HepG2 (cell line): ENCODE data around the gene JMJD6. TPM values are rescaled to one million over a fixed set of nuclear protein-coding genes. Genes with fewer than 3 reads are reported as not detected.

Experiments
- AHR ChIP-seq: IDR thresholded peaks from 2 replicates; pipeline ENCODE4 v1.6.1; 2018; ENCODE audit warnings: missing genetic modification reagents, missing compliant biosample characterization
- BORCS8-MEF2B ChIP-seq: sonication (generic); formaldehyde crosslinking; IDR thresholded peaks from 2 replicates; pipeline ENCODE4 v1.8.0; 2022; ENCODE audit warnings: mild to moderate bottlenecking, missing genetic modification reagents
- DMTF1 ChIP-seq: sonication (generic); formaldehyde crosslinking; IDR thresholded peaks from 2 replicates; pipeline ENCODE4 v1.4.0; 2020; ENCODE audit warnings: mild to moderate bottlenecking, missing genetic modification reagents
- EEA1 ChIP-seq: sonication (generic); formaldehyde crosslinking; IDR thresholded peaks from 2 replicates; pipeline ENCODE4 v1.5.1; 2020; ENCODE audit warnings: mild to moderate bottlenecking, missing genetic modification reagents, borderline replicate concordance
- MAF1 ChIP-seq: sonication (generic); formaldehyde crosslinking; IDR thresholded peaks from 2 replicates; pipeline ENCODE4 v1.5.0; 2020; ENCODE audit warnings: missing genetic modification reagents, borderline replicate concordance
- MAFG ChIP-seq: sonication (generic); formaldehyde crosslinking; IDR thresholded peaks from 2 replicates; pipeline ENCODE4 v1.5.1; 2020; ENCODE audit warnings: mild to moderate bottlenecking, missing genetic modification reagents
- MBNL3 ChIP-seq: fragments of 250-450 bp; sonication (Bioruptor Pico); conservative IDR thresholded peaks from 2 replicates; pipeline ENCODE4 v1.8.0; 2022; ENCODE audit warnings: mild to moderate bottlenecking, inconsistent platforms
- MED1 ChIP-seq: sonication (generic); formaldehyde crosslinking; IDR thresholded peaks from 2 replicates; pipeline ENCODE4 v1.4.0; 2020; ENCODE audit warnings: missing genetic modification reagents
- NR2F2 ChIP-seq: IDR thresholded peaks from 2 replicates; pipeline ENCODE4 v1.6.1; 2012; ENCODE audit warnings: low read depth, inconsistent platforms, borderline replicate concordance
- PAX8 ChIP-seq: sonication (generic); formaldehyde crosslinking; IDR thresholded peaks from 2 replicates; pipeline ENCODE4 v1.8.0; 2022; ENCODE audit warnings: mild to moderate bottlenecking, missing genetic modification reagents, borderline replicate concordance
- PBX3 ChIP-seq: sonication (generic); formaldehyde crosslinking; IDR thresholded peaks from 2 replicates; pipeline ENCODE4 v1.8.1; 2023; ENCODE audit warnings: missing genetic modification reagents, inconsistent platforms, borderline replicate concordance
- SNRNP70 ChIP-seq: fragments of 200-400 bp; formaldehyde crosslinking; IDR thresholded peaks from 2 replicates; pipeline ENCODE4 v1.6.1; 2017; ENCODE audit warnings: mild to moderate bottlenecking, low read depth, low read length, moderate library complexity
- TRAFD1 ChIP-seq: sonication (generic); formaldehyde crosslinking; IDR thresholded peaks from 2 replicates; pipeline ENCODE4 v1.5.1; 2020; ENCODE audit warnings: missing genetic modification reagents, mild to moderate bottlenecking, borderline replicate concordance
- ZBTB7B ChIP-seq: sonication (generic); formaldehyde crosslinking; IDR thresholded peaks from 2 replicates; pipeline ENCODE4 v1.4.0; 2020; ENCODE audit warnings: missing genetic modification reagents
- ZFP41 ChIP-seq: sonication (generic); formaldehyde crosslinking; IDR thresholded peaks from 2 replicates; pipeline ENCODE4 v1.4.0; 2020; ENCODE audit warnings: mild to moderate bottlenecking, missing genetic modification reagents, borderline replicate concordance
- ZNF362 ChIP-seq: sonication (generic); formaldehyde crosslinking; IDR thresholded peaks from 2 replicates; pipeline ENCODE4 v1.4.0; 2020; ENCODE audit warnings: missing genetic modification reagents, mild to moderate bottlenecking, borderline replicate concordance
- ZNF441 ChIP-seq: sonication (generic); formaldehyde crosslinking; IDR thresholded peaks from 2 replicates; pipeline ENCODE4 v1.7.0; 2021; ENCODE audit warnings: missing genetic modification reagents, borderline replicate concordance
- ZNF550 ChIP-seq: sonication (generic); formaldehyde crosslinking; IDR thresholded peaks from 2 replicates; pipeline ENCODE4 v1.4.0; 2020; ENCODE audit warnings: mild to moderate bottlenecking, missing genetic modification reagents, borderline replicate concordance
- ZNF619 ChIP-seq: sonication (generic); formaldehyde crosslinking; IDR thresholded peaks from 2 replicates; pipeline ENCODE4 v1.4.0; 2020; ENCODE audit warnings: mild to moderate bottlenecking, missing genetic modification reagents
- ZNF781 ChIP-seq: sonication (generic); formaldehyde crosslinking; IDR thresholded peaks from 2 replicates; pipeline ENCODE4 v1.5.1; 2020; ENCODE audit warnings: borderline replicate concordance, mild to moderate bottlenecking, missing genetic modification reagents; ENCODE audit errors: not compliant biosample characterization
- ZNF878 ChIP-seq: sonication (generic); formaldehyde crosslinking; IDR thresholded peaks from 2 replicates; pipeline ENCODE4 v1.8.1; 2023; ENCODE audit warnings: mild to moderate bottlenecking, missing genetic modification reagents, moderate library complexity
- polyA plus RNA-seq, 8 experiments: library from polyadenylated mRNA; depleted of rRNA in 3 of 8; stranded (reverse) in 7 of 8; unstranded in 1 of 8; fragments of >200 nt; fragmentation: Illumina TruSeq in 4 of 8; extraction: Trizol in 4 of 8; gene quantifications; 2 replicates each; pipeline versions ENCODE4 v1.2.1 to v1.2.3, GENCODE V29; 2011 to 2016; ENCODE audit warnings: low read depth in 4 of 8, missing spikeins in 1 of 8, mixed read lengths in 1 of 8; ENCODE audit not compliant: insufficient read depth in 1 of 8
- total RNA-seq, 5 experiments: library from RNA; depleted of rRNA; stranded (reverse); fragments of >200 nt; fragmentation: Illumina TruSeq; extraction: Trizol; gene quantifications; 2 replicates each; pipeline ENCODE4 v1.2.3, GENCODE V29; 2016; ENCODE audit warnings: low read depth in 1 of 5

Gene JMJD6
- total and polyA plus RNA-seq, 2 of the 13 experiments (the other 11 are each of a cell fraction or from before 2014, with no cell fraction given) = 33.6 to 41.0 TPM

- no peak for TF ChIP-seq MBNL3 (CRISPR knock-in tag)
- peak; percentile 87; the same call in 1 of the 2 replicates for TF ChIP-seq ZNF362 (CRISPR knock-in tag)
- no peak for TF ChIP-seq PBX3 (CRISPR knock-in tag)
- TF ChIP-seq MAFG = no peak
- TF ChIP-seq ZNF781 = no peak
- no peak for TF ChIP-seq ZNF619 (CRISPR knock-in tag)
- TF ChIP-seq ZNF550 (CRISPR knock-in tag) = no peak
- TF ChIP-seq ZFP41 (CRISPR knock-in tag) = no peak
- TF ChIP-seq ZNF878 (CRISPR knock-in tag) = no peak
- peak; percentile 81 for TF ChIP-seq MED1 (CRISPR knock-in tag)
- TF ChIP-seq AHR (CRISPR knock-in tag) = no peak
- 0 out of 2 replicates have a peak, but pooled peaks have one; percentile 21 for TF ChIP-seq DMTF1
- no peak for TF ChIP-seq ZBTB7B (CRISPR knock-in tag)
- TF ChIP-seq MAF1 (CRISPR knock-in tag) = no peak
- 0 out of 2 replicates have a peak, but pooled peaks have one; percentile 59 for TF ChIP-seq EEA1
- no peak for TF ChIP-seq BORCS8-MEF2B (CRISPR knock-in tag)
- no peak for TF ChIP-seq ZNF441 (CRISPR knock-in tag)
- no peak for TF ChIP-seq SNRNP70
- no peak for TF ChIP-seq NR2F2
- TF ChIP-seq TRAFD1 (CRISPR knock-in tag) = no peak
- TF ChIP-seq PAX8 (CRISPR knock-in tag) = no peak
Measured at GRCh38 chr17:76725580-76726230, 701 bp downstream of the JMJD6 start (continued).
